Upper lobe of left lung (tissue), 6 donors: Measurements from ENCODE around the gene NLRP10. TPM values are rescaled to one million over a fixed set of nuclear protein-coding genes. Genes with fewer than 3 reads are reported as not detected.

Source experiments
- ATAC-seq, 2 donors: fragments of 200-7000 bp; cut with Tn5 transposase; one replicate each; pipeline ENCODE4 v1.9.1; 2022; ENCODE audit warnings: mild to moderate bottlenecking in 2 of 2, moderate library complexity in 2 of 2; ENCODE audit not compliant: low FRiP score in 2 of 2
- DNase-seq, 2 donors: peaks; one replicate each; pipeline ENCODE4 v3.0.0-alpha.2; 2019 to 2020
- H3K27ac ChIP-seq, 4 donors: fragments of 200-600 bp; sonication (generic); one replicate each; pipeline ENCODE4 v1.5.1; 2016 to 2019
- H3K27me3 ChIP-seq, 4 donors: fragments of 200-600 bp; sonication (generic); one replicate each; pipeline ENCODE4 v1.5.1; 2017 to 2019
- H3K36me3 ChIP-seq, 4 donors: fragments of 200-600 bp; sonication (generic); one replicate each; pipeline ENCODE4 v1.5.1; 2016 to 2019
- H3K4me1 ChIP-seq, 4 donors: fragments of 200-600 bp; sonication (generic); one replicate each; pipeline ENCODE4 v1.5.1; 2018 to 2019
- H3K4me3 ChIP-seq, 4 donors: fragments of 200-600 bp; sonication (generic); one replicate each; pipeline ENCODE4 v1.5.1; 2017 to 2019; ENCODE audit warnings: mild to moderate bottlenecking in 2 of 4, moderate library complexity in 1 of 4
- H3K9me3 ChIP-seq, 4 donors: fragments of 200-600 bp; sonication (generic); one replicate each; pipeline ENCODE4 v1.5.1; 2018 to 2019
- CTCF ChIP-seq, 6 experiments: fragments of 450-650 bp in 4 of 6; fragments of 200-600 bp in 2 of 6; sonication (generic) in 2 of 6; IDR thresholded peaks; one replicate each; pipeline ENCODE4 v1.5.1; 2016 to 2019; ENCODE audit warnings: antibody characterized with exemption in 6 of 6
- EP300 ChIP-seq, 4 donors: sonication (generic); formaldehyde crosslinking; IDR thresholded peaks; one replicate each; pipeline ENCODE4 v1.5.1; 2017; ENCODE audit warnings: antibody characterized with exemption in 4 of 4, control low read depth in 2 of 4
- POLR2A ChIP-seq, 4 donors: fragments of 450-650 bp; IDR thresholded peaks; one replicate each; pipeline ENCODE4 v1.5.1; 2016 to 2017; ENCODE audit warnings: antibody characterized with exemption in 4 of 4, mild to moderate bottlenecking in 2 of 4
- POLR2AphosphoS5 ChIP-seq, 2 donors: sonication (generic); formaldehyde crosslinking; IDR thresholded peaks; one replicate each; pipeline ENCODE4 v1.5.1; 2017; ENCODE audit warnings: antibody characterized with exemption in 2 of 2
- WGBS, 2 donors: methylation state at CpG; one replicate each; pipeline ENCODE4 v1.1.5; 2017 to 2018; 5-methylcytosine and 5-hydroxymethylcytosine counted together
- total RNA-seq, 6 donors: library from RNA; depleted of rRNA in 4 of 6; stranded (reverse); fragments of >200 nt in 4 of 6; gene quantifications; one replicate each; pipeline versions ENCODE4 v1.1.0 to v1.2.1, GENCODE V29; 2016 to 2021
- donor health status: DM: no; HTN: no; CAD: no; lungs with moderate emphysema.
- donor health status: DM: no; HTN: yes; CAD: no; lungs with severe emphysema.

Gene NLRP10
- total RNA-seq, 6 donors from 2014 or later, result not detected

- no peak for DNase-seq
Measured at GRCh38 chr11:7964261-7964660, 986 bp downstream of the NLRP10 start.

GRCh38 chr11:7955191-7955590 is 10.1 kb downstream of the NLRP10 start:
- Histone ChIP-seq H3K27ac (no peak overlapping the region), H3K27me3 (no peaks in the 10 kb centered on the region), H3K4me3 (no peak overlapping the region), H3K4me1 (no peaks in the 10 kb centered on the region), H3K36me3 (no peaks in the 10 kb centered on the region), H3K9me3 (no peaks in the 10 kb centered on the region)
- ATAC-seq, result no peak
- no peak for DNase-seq
- 67 to 73% methylated on average over 1 of the region's 1 CpG for WGBS, 2 donors
- TF ChIP-seq EP300 (IDR thresholded peaks at IDR 0.05), result no peak
- no peak for TF ChIP-seq CTCF (IDR thresholded peaks at IDR 0.05)
- TF ChIP-seq POLR2AphosphoS5 (IDR thresholded peaks at IDR 0.05), result no peak
- TF ChIP-seq POLR2A (IDR thresholded peaks at IDR 0.05), result no peak

More at GRCh38 chr11:7964261-7964660, 986 bp downstream of the NLRP10 start:
- no peaks in the 10 kb centered on the region for H3K9me3 ChIP-seq
- no peak for TF ChIP-seq POLR2A (IDR thresholded peaks at IDR 0.05)
- no peak for TF ChIP-seq CTCF (IDR thresholded peaks at IDR 0.05)
- no peak for TF ChIP-seq EP300 (IDR thresholded peaks at IDR 0.05)
- no peak for TF ChIP-seq POLR2AphosphoS5 (IDR thresholded peaks at IDR 0.05)
- H3K36me3 ChIP-seq, result no peaks in the 10 kb centered on the region
- no peak for ATAC-seq
- H3K27ac ChIP-seq, result no peak overlapping the region
- no peaks in the 10 kb centered on the region for H3K27me3 ChIP-seq
- no peak overlapping the region for H3K4me3 ChIP-seq
- H3K4me1 ChIP-seq, result no peaks in the 10 kb centered on the region
- WGBS, 2 donors, result 60 to 69% methylated on average over 3 of the region's 3 CpGs

GRCh38 chr11:7949934-7950333 is 15.3 kb downstream of the NLRP10 start:
- WGBS, 2 donors, result 67 to 94% methylated on average over 1 of the region's 1 CpG
- H3K4me3 ChIP-seq, result no peak overlapping the region

GRCh38 chr11:7944123-7944522 is 21.1 kb downstream of the NLRP10 start:
- Histone ChIP-seq H3K9me3 (peaks cover 8 to 23% (median 10%) of the 10 kb centered on the region in 4 donors), H3K36me3 (no peaks in the 10 kb centered on the region), H3K4me1 (no peaks in the 10 kb centered on the region), H3K27me3 (no peaks in the 10 kb centered on the region), H3K4me3 (no peak overlapping the region), H3K27ac (no peak overlapping the region)
- 86 to 91% methylated on average over 2 of the region's 2 CpGs for WGBS, 2 donors
- ATAC-seq (no peak), DNase-seq (no peak)
- TF ChIP-seq EP300 (IDR thresholded peaks at IDR 0.05) (no peak), POLR2A (IDR thresholded peaks at IDR 0.05) (no peak), CTCF (IDR thresholded peaks at IDR 0.05) (no peak)

More at GRCh38 chr11:7949934-7950333, 15.3 kb downstream of the NLRP10 start:
- no peak for ATAC-seq
- no peak for DNase-seq
- no peak overlapping the region for H3K27ac ChIP-seq
- no peak for TF ChIP-seq CTCF (IDR thresholded peaks at IDR 0.05)
- TF ChIP-seq POLR2AphosphoS5 (IDR thresholded peaks at IDR 0.05), result no peak
- TF ChIP-seq POLR2A (IDR thresholded peaks at IDR 0.05), result no peak
- no peak for TF ChIP-seq EP300 (IDR thresholded peaks at IDR 0.05)
- no peaks in the 10 kb centered on the region for H3K27me3 ChIP-seq
- H3K4me1 ChIP-seq, result no peaks in the 10 kb centered on the region
- no peaks in the 10 kb centered on the region for H3K36me3 ChIP-seq
- peaks cover 0 to 3% (median 0%) of the 10 kb centered on the region in 4 donors for H3K9me3 ChIP-seq

GRCh38 chr11:7941608-7942007 is 23.6 kb downstream of the NLRP10 start, which contains the start of gene OR10A3:
Gene OR10A3, minus strand, starts transcription at chr11:7941708. Its CDS starts 2,188 bp downstream, at chr11:7939520.
- Histone ChIP-seq H3K9me3 (peaks cover 8 to 23% (median 10%) of the 10 kb centered on the region in 4 donors), H3K27me3 (no peaks in the 10 kb centered on the region), H3K4me3 (no peak within 1 kb of the TSS), H3K4me1 (no peaks in the 10 kb centered on the region), H3K27ac (no peak within 1 kb of the TSS), H3K36me3 (no peaks in the 10 kb centered on the region)
- 77 to 79% methylated on average over 2 of the region's 2 CpGs for WGBS, 2 donors
- DNase-seq (no peak), ATAC-seq (no peak)
- TF ChIP-seq POLR2A (IDR thresholded peaks at IDR 0.05) (no peak), POLR2AphosphoS5 (IDR thresholded peaks at IDR 0.05) (no peak), CTCF (IDR thresholded peaks at IDR 0.05) (no peak), EP300 (IDR thresholded peaks at IDR 0.05) (no peak)
